Measurements from ENCODE around the gene KLF5.

KLF5 gene

GRCh38 chr13:73110814-73111213 is 52.0 kb downstream of the KLF5 start:
- no peak overlapping the region for H3K4me3 ChIP-seq (ENCODE audit: low read depth, low read length)
- no peak for DNase-seq (ENCODE audit: low read depth)

GRCh38 chr13:73111331-73111730 is 52.5 kb downstream of the KLF5 start:
- DNase-seq (ENCODE audit: low read depth) = no peak

GRCh38 chr13:73119612-73120011 is 60.8 kb downstream of the KLF5 start:
- DNase-seq (ENCODE audit: low read depth) = no peak
- H3K4me3 ChIP-seq (ENCODE audit: low read depth, low read length) = no peak overlapping the region

More at GRCh38 chr13:73111331-73111730, 52.5 kb downstream of the KLF5 start:
- no peak overlapping the region for H3K4me3 ChIP-seq (ENCODE audit: low read depth, low read length)
